Measurements from ENCODE around the gene PIK3CB.

GRCh38 chr3:138809500-138810256, 25.1 kb downstream of the PIK3CB start:
- TF ChIP-seq POLR2A (IDR thresholded peaks at IDR 0.05), result no peak
- TF ChIP-seq CTCF (IDR thresholded peaks at IDR 0.05), result no peak
- TF ChIP-seq POLR2AphosphoS5 (IDR thresholded peaks at IDR 0.05), result no peak
